ENCODE measurements around the gene CELF2.

CELF2 gene

DNA sequence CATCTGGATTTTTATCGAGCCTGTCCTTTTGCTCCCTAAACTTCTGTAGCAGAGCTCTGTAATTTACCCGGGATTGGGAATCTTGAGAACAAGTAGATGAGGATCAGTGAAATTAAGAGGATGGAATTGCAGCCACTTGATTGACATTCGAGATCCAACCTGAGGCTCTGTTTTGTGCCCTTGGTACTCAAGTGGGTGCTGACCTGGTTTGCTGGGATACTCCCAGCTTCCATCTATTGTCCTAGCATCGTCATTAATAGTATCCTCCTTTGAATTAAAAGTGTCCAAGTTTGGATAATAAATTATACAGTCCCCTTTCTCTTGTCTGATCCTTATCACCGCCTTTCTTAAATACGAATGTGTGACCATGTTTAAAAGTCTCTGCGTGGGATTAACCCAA lies 17.1 kb downstream of the CELF2 start:
- TF ChIP-seq, protein P1, sequence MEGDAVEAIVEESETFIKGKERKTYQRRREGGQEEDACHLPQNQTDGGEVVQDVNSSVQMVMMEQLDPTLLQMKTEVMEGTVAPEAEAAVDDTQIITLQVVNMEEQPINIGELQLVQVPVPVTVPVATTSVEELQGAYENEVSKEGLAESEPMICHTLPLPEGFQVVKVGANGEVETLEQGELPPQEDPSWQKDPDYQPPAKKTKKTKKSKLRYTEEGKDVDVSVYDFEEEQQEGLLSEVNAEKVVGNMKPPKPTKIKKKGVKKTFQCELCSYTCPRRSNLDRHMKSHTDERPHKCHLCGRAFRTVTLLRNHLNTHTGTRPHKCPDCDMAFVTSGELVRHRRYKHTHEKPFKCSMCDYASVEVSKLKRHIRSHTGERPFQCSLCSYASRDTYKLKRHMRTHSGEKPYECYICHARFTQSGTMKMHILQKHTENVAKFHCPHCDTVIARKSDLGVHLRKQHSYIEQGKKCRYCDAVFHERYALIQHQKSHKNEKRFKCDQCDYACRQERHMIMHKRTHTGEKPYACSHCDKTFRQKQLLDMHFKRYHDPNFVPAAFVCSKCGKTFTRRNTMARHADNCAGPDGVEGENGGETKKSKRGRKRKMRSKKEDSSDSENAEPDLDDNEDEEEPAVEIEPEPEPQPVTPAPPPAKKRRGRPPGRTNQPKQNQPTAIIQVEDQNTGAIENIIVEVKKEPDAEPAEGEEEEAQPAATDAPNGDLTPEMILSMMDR (IDR thresholded peaks at IDR 0.05) = no peak

DNA sequence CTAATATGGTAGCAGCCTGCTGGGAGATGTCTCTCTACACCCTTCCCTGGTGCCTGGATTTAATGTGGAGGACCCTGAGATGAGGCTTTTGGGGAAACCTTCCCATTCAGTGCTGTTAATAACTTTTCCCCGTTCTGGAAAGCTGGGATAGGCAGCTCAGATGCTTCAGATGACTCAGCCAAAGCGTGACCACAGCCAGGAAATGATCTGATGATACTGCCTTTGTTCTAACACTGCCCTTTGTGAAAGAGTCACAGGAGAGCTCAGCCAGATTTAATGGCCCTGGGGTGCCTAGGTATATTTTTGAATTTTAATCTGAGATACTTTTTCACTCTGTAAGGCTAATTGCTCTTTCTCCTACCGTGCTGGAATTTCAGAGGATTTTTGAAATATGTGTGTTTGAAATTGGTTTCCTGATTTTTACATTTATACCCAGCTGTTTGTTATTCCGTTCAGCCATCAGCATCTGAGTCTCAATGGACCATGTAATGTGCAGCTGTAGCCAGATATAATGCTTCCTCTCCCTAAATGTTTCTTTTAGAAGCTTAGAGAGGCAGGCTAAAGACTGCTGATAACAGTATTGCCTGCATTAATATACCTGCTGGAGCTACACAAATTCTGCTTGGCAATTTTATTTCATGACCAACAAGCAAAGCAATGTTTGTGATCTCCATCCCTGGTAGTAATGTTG lies 17.8 kb downstream of the CELF2 start:
- TF ChIP-seq, protein P1 (IDR thresholded peaks at IDR 0.05) = no peak

DNA sequence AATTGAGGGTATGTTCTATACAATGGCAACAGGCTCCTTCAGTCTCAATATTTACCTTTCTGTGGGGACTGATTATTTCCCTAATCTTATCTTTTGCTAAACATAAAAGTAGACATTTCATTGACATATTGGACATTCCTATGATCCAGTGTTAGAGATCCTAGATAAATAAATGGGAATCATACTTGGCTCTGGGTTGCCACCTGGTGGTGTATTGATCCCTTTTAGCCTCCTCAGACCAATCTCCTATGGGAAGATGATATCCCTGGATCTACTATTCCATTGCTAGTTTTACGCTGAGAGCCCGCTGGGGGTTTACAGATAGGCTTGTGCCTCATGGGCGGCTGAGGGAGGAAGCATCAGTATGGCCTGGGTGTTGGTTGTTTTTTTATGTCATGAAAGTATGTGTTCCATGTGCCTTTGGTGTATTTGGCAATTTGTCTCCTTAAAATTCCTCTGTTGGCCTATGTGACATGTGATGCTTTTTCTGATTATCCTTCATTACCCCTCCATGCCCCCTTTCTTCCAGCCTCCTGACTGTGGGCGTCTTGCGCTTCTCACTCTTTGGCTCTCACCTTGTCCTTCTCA lies 18.8 kb downstream of the CELF2 start:
- TF ChIP-seq, protein P1 (IDR thresholded peaks at IDR 0.05) = peak; percentile 69

DNA sequence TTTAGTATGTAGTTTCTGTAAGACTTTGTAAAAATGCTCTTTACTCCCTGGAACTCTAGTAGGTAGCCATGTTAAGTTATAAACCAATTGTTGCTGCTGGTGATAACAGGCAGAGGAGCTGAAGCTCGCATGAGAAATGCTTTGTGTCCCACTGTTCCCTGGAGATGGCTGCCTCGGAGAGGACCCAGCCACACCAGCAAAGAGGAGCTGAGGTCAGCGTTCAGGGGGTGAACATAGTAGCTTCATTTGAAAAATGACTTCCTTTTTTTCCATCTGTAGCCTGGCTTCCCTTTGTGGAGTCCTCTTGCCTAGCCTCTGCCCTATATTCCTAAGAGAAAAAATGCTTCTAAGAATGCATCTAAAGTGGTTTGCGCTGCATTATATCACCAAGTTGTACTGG lies 20.3 kb downstream of the CELF2 start:
- TF ChIP-seq, protein P1 (IDR thresholded peaks at IDR 0.05) = no peak

DNA sequence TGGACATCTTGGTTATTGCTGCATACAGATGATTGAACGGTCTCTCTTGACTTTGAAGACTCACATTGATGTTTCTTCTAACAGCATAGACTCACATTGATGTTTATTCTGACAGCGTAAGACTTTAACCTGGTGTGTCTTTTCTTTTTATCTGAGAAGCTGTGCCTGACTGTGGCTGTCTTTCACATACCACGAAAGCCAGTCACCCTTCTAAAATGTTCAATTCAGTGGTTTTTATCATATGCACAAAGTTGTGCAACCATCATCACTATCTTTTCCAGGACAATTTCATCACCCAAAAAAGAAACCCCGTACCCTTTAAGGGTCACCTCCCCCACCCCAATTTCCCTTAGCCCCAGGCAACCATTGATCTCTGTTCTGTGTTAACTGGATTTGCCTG lies 24.7 kb downstream of the CELF2 start:
- TF ChIP-seq, protein P1 (IDR thresholded peaks at IDR 0.05) = no peak

DNA sequence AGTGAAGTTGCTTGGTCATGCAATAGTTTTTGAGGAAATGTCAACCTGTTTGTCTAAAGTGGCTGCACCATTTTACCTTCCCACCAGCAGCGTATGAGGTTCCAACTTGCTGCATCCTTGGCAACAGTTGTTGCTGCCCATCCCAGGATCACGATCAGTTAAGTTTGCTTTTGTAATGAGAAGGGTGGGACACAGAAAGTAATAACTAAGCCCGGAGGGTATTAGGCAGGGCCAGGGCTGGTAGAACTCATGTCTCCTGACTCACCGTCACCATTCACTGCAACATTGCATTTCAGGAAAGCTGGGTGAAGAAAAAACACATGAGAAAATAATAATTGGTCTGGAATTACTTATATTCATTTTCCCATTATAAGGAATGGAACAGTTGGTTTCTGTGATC lies 25.4 kb downstream of the CELF2 start:
- TF ChIP-seq, protein P1 (IDR thresholded peaks at IDR 0.05) = no peak

DNA sequence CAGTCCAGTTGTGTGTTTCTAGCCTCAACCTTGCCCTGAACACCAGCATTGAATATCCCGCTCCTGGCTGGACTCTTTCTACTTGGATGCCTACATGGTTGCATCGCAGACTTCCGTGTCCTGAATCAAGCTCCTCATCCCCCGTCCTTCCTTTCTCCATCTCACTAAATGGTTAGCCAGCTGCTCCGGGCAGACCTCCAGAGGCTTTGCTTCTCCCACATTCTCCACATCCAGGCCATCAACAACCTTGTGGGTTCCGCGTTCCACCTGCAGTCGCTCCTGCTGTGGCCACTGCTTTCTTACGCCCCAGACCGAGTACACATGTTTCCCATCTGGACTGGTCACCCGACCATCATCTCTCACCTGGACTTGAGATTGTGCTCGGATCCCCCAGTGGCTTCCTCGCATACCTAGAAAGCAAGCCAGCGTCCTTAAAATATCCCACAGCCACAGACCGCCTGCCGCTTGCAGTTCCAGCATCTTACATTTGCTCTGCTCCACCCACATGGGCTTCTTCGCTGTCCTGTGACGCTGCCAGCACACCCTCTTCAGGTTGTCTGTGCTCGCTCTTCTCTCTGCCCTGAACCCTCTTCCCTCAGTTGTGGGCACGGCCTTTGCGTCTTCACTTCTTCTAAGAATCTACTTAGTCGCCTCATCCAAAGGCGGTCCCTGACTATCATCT lies 25.9 kb downstream of the CELF2 start:
- TF ChIP-seq, protein P1 (IDR thresholded peaks at IDR 0.05) = no peak

Data from LNCAP (cell line).